IMR-90 (cell line): ENCODE measurements around the gene REC114. TPM values are rescaled to one million over a fixed set of nuclear protein-coding genes. Genes with fewer than 3 reads are reported as not detected.

Source experiments
- ATAC-seq: fragments of 200-7000 bp; cut with Tn5 transposase; 2 replicates; pipeline ENCODE4 v1.9.1; 2020; ENCODE audit warnings: low read depth, mild to moderate bottlenecking, moderate library complexity
- BruUV-seq: library from RNA; stranded (reverse); fragments of 400-500 nt; replicated peaks from 2 replicates; lab custom pipeline; 2021; lab: Mats Ljungman, UMichigan
- CTCF ChIA-PET: fragments of 300-600 bp; formaldehyde crosslinking; extraction: SDS; loops from one replicate; lab custom pipeline; 2021; ENCODE audit warnings: antibody characterized with exemption; lab: Yijun Ruan, JAX
- POLR2A ChIA-PET: fragments of 300-600 bp; sonication (Branson Sonifier 250); formaldehyde crosslinking; loops from one replicate; lab custom pipeline; 2022; ENCODE audit warnings: antibody characterized with exemption; ENCODE audit not compliant: unreplicated experiment; lab: Charles Lee
- DNase-seq: peaks from one replicate; pipeline ENCODE4 v3.0.0; 2013
- H2AFZ ChIP-seq: replicated peaks from 2 replicates; pipeline ENCODE3; 2013; ENCODE audit warnings: low read length, mild to moderate bottlenecking; ENCODE audit not compliant: poor library complexity
- H2AK5ac ChIP-seq: 2 replicates; pipeline ENCODE4 v1.6.1; 2013; ENCODE audit warnings: low read depth, low read length, inconsistent platforms
- H2AK9ac ChIP-seq: replicated peaks from 2 replicates; pipeline ENCODE3; 2013; ENCODE audit warnings: mild to moderate bottlenecking, low read depth, low read length, moderate library complexity; ENCODE audit not compliant: poor library complexity
- H2BK120ac ChIP-seq: 2 replicates; pipeline ENCODE4 v1.6.1; 2013; ENCODE audit warnings: low read depth, low read length, inconsistent platforms
- H2BK15ac ChIP-seq: 3 replicates; pipeline ENCODE4 v1.6.1; 2013; ENCODE audit warnings: low read depth, low read length, inconsistent platforms
- H2BK20ac ChIP-seq: 2 replicates; pipeline ENCODE4 v1.6.1; 2013; ENCODE audit warnings: low read depth, mild to moderate bottlenecking, inconsistent platforms, low read length, moderate library complexity
- H2BK5ac ChIP-seq: 2 replicates; pipeline ENCODE4 v1.6.1; 2013; ENCODE audit warnings: mild to moderate bottlenecking, low read depth, low read length, inconsistent platforms; ENCODE audit not compliant: poor library complexity, severe bottlenecking
- H3K14ac ChIP-seq: replicated peaks from 2 replicates; pipeline ENCODE4 v1.6.1; 2013; ENCODE audit warnings: low read depth, low read length, inconsistent platforms
- H3K18ac ChIP-seq: 2 replicates; pipeline ENCODE4 v1.6.1; 2013; ENCODE audit warnings: low read depth, low read length, control low read depth
- H3K23ac ChIP-seq: 2 replicates; pipeline ENCODE4 v1.6.1; 2013; ENCODE audit warnings: low read depth, low read length, inconsistent platforms
- H3K27ac ChIP-seq: 2 replicates; pipeline ENCODE4 v1.5.1; 2013; ENCODE audit warnings: mild to moderate bottlenecking, control low read depth, low read length; ENCODE audit not compliant: insufficient read depth
- H3K27me3 ChIP-seq: 2 replicates; pipeline ENCODE4 v1.6.1; 2013; ENCODE audit warnings: low read length; ENCODE audit not compliant: control insufficient read depth, insufficient read depth
- H3K36me3 ChIP-seq: 2 replicates; pipeline ENCODE4 v1.6.1; 2013; ENCODE audit warnings: low read length, mixed read lengths; ENCODE audit not compliant: control insufficient read depth, insufficient read depth
- H3K4ac ChIP-seq: 2 replicates; pipeline ENCODE4 v1.6.1; 2013; ENCODE audit warnings: low read depth, low read length, inconsistent platforms
- H3K4me1 ChIP-seq: 2 replicates; pipeline ENCODE4 v1.6.1; 2013; ENCODE audit warnings: low read length, mixed read lengths; ENCODE audit not compliant: control insufficient read depth, insufficient read depth
- H3K4me2 ChIP-seq: 2 replicates; pipeline ENCODE4 v1.6.1; 2013; ENCODE audit warnings: low read depth, mild to moderate bottlenecking, control low read depth, low read length, moderate library complexity
- H3K4me3 ChIP-seq: 2 replicates; pipeline ENCODE4 v1.5.1; 2013; ENCODE audit warnings: low read depth, mild to moderate bottlenecking, control low read depth, low read length, moderate library complexity; ENCODE audit not compliant: insufficient read depth
- H3K56ac ChIP-seq: 2 replicates; pipeline ENCODE4 v1.6.1; 2013; ENCODE audit warnings: low read length, inconsistent platforms; ENCODE audit not compliant: insufficient read depth; ENCODE audit errors: extremely low read depth
- H3K79me1 ChIP-seq, 2 experiments: 2 replicates each; pipeline ENCODE4 v1.6.1; 2013; ENCODE audit warnings: low read length in 2 of 2, inconsistent platforms in 1 of 2, low read depth in 1 of 2
- H3K9ac ChIP-seq: 2 replicates; pipeline ENCODE4 v1.6.1; 2013; ENCODE audit warnings: low read depth, low read length, control low read depth
- H3K9me1 ChIP-seq: 2 replicates; pipeline ENCODE4 v1.6.1; 2013; ENCODE audit warnings: low read length, inconsistent platforms; ENCODE audit not compliant: insufficient read depth
- H3K9me3 ChIP-seq: 2 replicates; pipeline ENCODE4 v1.6.1; 2013; ENCODE audit warnings: low read length; ENCODE audit not compliant: control insufficient read depth, insufficient read depth
- H4K20me1 ChIP-seq: 2 replicates; pipeline ENCODE4 v1.6.1; 2013; ENCODE audit warnings: low read length, inconsistent platforms; ENCODE audit not compliant: insufficient read depth
- H4K5ac ChIP-seq: 2 replicates; pipeline ENCODE4 v1.6.1; 2013; ENCODE audit warnings: mild to moderate bottlenecking, low read depth, low read length, control low read depth
- H4K8ac ChIP-seq, 2 experiments: 2 replicates each; pipeline ENCODE4 v1.6.1; 2013; ENCODE audit warnings: low read depth in 2 of 2, low read length in 2 of 2, control low read depth in 1 of 2, inconsistent platforms in 1 of 2
- H4K91ac ChIP-seq: 2 replicates; pipeline ENCODE4 v1.6.1; 2013; ENCODE audit warnings: low read depth, low read length, inconsistent platforms; ENCODE audit not compliant: insufficient read depth
- BHLHE40 ChIP-seq: fragments of 150-350 bp; IDR thresholded peaks from 2 replicates; pipeline ENCODE4 v1.6.1; 2016; ENCODE audit warnings: mild to moderate bottlenecking, low read depth, low read length
- CEBPB ChIP-seq: IDR thresholded peaks from 2 replicates; pipeline ENCODE4 v1.6.1; 2012; ENCODE audit warnings: low read depth, low read length, improper control_type of control experiment
- CHD1 ChIP-seq: IDR thresholded peaks from 2 replicates; pipeline ENCODE4 v1.6.1; 2012; ENCODE audit warnings: low read depth, low read length, improper control_type of control experiment
- ELK1 ChIP-seq: fragments of 150-350 bp; IDR thresholded peaks from 2 replicates; pipeline ENCODE4 v1.6.1; 2016; ENCODE audit warnings: low read depth, mild to moderate bottlenecking, low read length, moderate library complexity, borderline replicate concordance
- FOS ChIP-seq: fragments of 150-350 bp; IDR thresholded peaks from 2 replicates; pipeline ENCODE4 v1.6.1; 2016; ENCODE audit warnings: low read depth, low read length
- MAFK ChIP-seq: IDR thresholded peaks from 2 replicates; pipeline ENCODE4 v1.6.1; 2012; ENCODE audit warnings: low read depth, low read length, improper control_type of control experiment
- MAZ ChIP-seq: IDR thresholded peaks from 2 replicates; pipeline ENCODE4 v1.6.1; 2012; ENCODE audit warnings: low read depth, mild to moderate bottlenecking, low read length, improper control_type of control experiment, moderate library complexity, borderline replicate concordance
- MXI1 ChIP-seq: IDR thresholded peaks from 2 replicates; pipeline ENCODE4 v1.6.1; 2012; ENCODE audit warnings: low read depth, mild to moderate bottlenecking, low read length, moderate library complexity, borderline replicate concordance
- NFE2L2 ChIP-seq: fragments of 150-350 bp; IDR thresholded peaks from 2 replicates; pipeline ENCODE4 v1.6.1; 2016; ENCODE audit warnings: low read depth, mild to moderate bottlenecking, low read length
- POLR2A ChIP-seq: IDR thresholded peaks from 2 replicates; pipeline ENCODE4 v1.6.1; 2012; ENCODE audit warnings: mild to moderate bottlenecking, low read depth, low read length
- RAD21 ChIP-seq: IDR thresholded peaks from 2 replicates; pipeline ENCODE4 v1.6.1; 2012; ENCODE audit warnings: low read length, improper control_type of control experiment
- RCOR1 ChIP-seq: IDR thresholded peaks from 2 replicates; pipeline ENCODE4 v1.6.1; 2012; ENCODE audit warnings: mild to moderate bottlenecking, low read length, improper control_type of control experiment; ENCODE audit not compliant: insufficient replicate concordance
- RFX5 ChIP-seq: IDR thresholded peaks from 2 replicates; pipeline ENCODE4 v1.8.0; 2012; ENCODE audit warnings: low read depth, mild to moderate bottlenecking, low read length, moderate library complexity
- SMC3 ChIP-seq: fragments of 150-350 bp; IDR thresholded peaks from 2 replicates; pipeline ENCODE4 v1.6.1; 2016; ENCODE audit warnings: low read depth, mild to moderate bottlenecking, antibody characterized with exemption, low read length, moderate library complexity
- USF2 ChIP-seq: fragments of 150-350 bp; IDR thresholded peaks from 2 replicates; pipeline ENCODE4 v1.6.1; 2017; ENCODE audit warnings: mild to moderate bottlenecking, antibody characterized with exemption, low read length, low read depth
- WGBS, 2 experiments: methylation state at CpG; one replicate each; pipeline versions ENCODE4 v1.1.5 to v1.1.7; 2013; ENCODE audit warnings: missing lambda C conversion rate in 2 of 2; ENCODE audit not compliant: insufficient read length in 1 of 2; ENCODE audit errors: extremely low coverage in 2 of 2; 5-methylcytosine and 5-hydroxymethylcytosine counted together
- dilution Hi-C: fragments of 300-500 bp; cut with HindIII; formaldehyde crosslinking; loops from one replicate; pipeline ENCODE4 v1.14.3; 2018; ENCODE audit warnings: low sequenced_read_pairs; ENCODE audit not compliant: unreplicated experiment
- in situ Hi-C: fragments of 300-500 bp; cut with MboI; formaldehyde crosslinking; loops from 3 replicates; pipeline ENCODE4 v1.14.3; 2019; ENCODE audit warnings: low sequenced_read_pairs, inconsistent platforms, mixed read lengths
- intact Hi-C: fragments of 100-400 bp; cut with micrococcal nuclease; formaldehyde crosslinking; loops from 2 replicates; pipeline ENCODE4 v1.10.0; 2022
- polyA plus RNA-seq, 3 experiments: library from polyadenylated mRNA; depleted of rRNA; stranded (reverse); fragments of >200 nt; gene quantifications; 2 replicates each; pipeline ENCODE4 v1.2.3, GENCODE V29; 2012; ENCODE audit warnings: low replicate concordance in 1 of 3
- total RNA-seq: library from RNA; depleted of rRNA; stranded (reverse); fragments of >200 nt; gene quantifications from 2 replicates; pipeline ENCODE4 v1.2.3, GENCODE V29; 2012
- TF ChIP-seq, protein P1 (sequence below): conservative IDR thresholded peaks from 2 replicates; pipeline ENCODE4 v1.5.1; 2012; ENCODE audit warnings: mild to moderate bottlenecking, low read depth, low read length, improper control_type of control experiment

Gene REC114
- total and polyA plus RNA-seq, 2 of the 4 experiments (the other 2 are of a cell fraction), result not detected

DNA sequence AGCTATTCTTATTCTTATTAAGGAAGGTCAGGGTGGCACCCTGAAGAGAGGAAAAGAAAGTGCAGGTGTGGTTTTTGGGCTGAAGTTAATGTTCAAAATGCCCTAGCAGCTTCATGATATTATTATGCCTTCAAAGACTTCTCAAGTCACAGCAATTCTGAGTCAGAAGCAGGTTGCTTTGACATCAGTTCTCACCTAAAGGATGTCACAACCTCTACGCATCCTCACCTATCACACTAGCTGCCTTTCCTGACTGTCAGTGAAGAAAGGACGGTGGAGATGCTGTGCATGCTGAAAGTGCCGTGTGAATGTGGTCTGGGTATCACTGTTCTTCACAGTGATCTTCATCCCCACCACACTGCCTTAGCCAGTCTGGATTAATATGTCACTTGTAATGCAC lies 140.6 kb downstream of the REC114 start:
- Histone ChIP-seq H4K20me1 (peaks cover 7% of the 10 kb centered on the region; the same call in 1 of the 2 replicates), H3K56ac (no peak overlapping the region), H3K4me1 (no peaks in the 10 kb centered on the region), H3K23ac (no peak overlapping the region), H3K27me3 (no peaks in the 10 kb centered on the region), H3K9ac (no peak overlapping the region), H3K4ac (no peak overlapping the region), H4K91ac (no peak overlapping the region), H2AFZ (no peak overlapping the region), H3K18ac (no peak overlapping the region), H2BK5ac (no peak overlapping the region), H3K4me2 (no peak overlapping the region), H2BK15ac (no peak overlapping the region), H2BK20ac (no peak overlapping the region), H2BK120ac (no peak overlapping the region), H3K79me1 (peaks cover 21 to 44% of the 10 kb centered on the region in 2 experiments), H3K9me1 (peaks cover 8% of the 10 kb centered on the region; the same call in 1 of the 2 replicates), H2AK9ac (no peak overlapping the region), H2AK5ac (no peak overlapping the region), H3K9me3 (no peaks in the 10 kb centered on the region), H3K27ac (no peak overlapping the region), H3K36me3 (peaks cover 30% of the 10 kb centered on the region), H3K4me3 (no peak overlapping the region), H4K8ac (no peak overlapping the region), H3K14ac (no peak overlapping the region), H4K5ac (no peak overlapping the region)
- TF ChIP-seq USF2 (no peak), MXI1 (no peak), ELK1 (no peak), RFX5 (no peak), BHLHE40 (no peak), CHD1 (no peak), RCOR1 (no peak), RAD21 (no peak), SMC3 (no peak), FOS (no peak), POLR2A (no peak), NFE2L2 (no peak), MAZ (no peak), CEBPB (no peak), MAFK (no peak)
- TF ChIP-seq, protein P1, sequence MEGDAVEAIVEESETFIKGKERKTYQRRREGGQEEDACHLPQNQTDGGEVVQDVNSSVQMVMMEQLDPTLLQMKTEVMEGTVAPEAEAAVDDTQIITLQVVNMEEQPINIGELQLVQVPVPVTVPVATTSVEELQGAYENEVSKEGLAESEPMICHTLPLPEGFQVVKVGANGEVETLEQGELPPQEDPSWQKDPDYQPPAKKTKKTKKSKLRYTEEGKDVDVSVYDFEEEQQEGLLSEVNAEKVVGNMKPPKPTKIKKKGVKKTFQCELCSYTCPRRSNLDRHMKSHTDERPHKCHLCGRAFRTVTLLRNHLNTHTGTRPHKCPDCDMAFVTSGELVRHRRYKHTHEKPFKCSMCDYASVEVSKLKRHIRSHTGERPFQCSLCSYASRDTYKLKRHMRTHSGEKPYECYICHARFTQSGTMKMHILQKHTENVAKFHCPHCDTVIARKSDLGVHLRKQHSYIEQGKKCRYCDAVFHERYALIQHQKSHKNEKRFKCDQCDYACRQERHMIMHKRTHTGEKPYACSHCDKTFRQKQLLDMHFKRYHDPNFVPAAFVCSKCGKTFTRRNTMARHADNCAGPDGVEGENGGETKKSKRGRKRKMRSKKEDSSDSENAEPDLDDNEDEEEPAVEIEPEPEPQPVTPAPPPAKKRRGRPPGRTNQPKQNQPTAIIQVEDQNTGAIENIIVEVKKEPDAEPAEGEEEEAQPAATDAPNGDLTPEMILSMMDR, result no peak
- ATAC-seq, result no peak
- dilution Hi-C loops, result no loop called here
- WGBS, 2 experiments, result no CpG with 5 or more reads among the region's 3 CpGs
- no peak for DNase-seq
- BruUV-seq, result no TSS peak
- POLR2A ChIA-PET, result no interaction called here
- intact Hi-C loops, result no loop called here
- CTCF ChIA-PET, result no interaction called here
- in situ Hi-C loops, result no loop called here
